NCI-H460 (cell line): Measurements from ENCODE around the gene RTL10. TPM values are rescaled to one million over a fixed set of nuclear protein-coding genes. Genes with fewer than 3 reads are reported as not detected.
A peak's percentile ranks its signal among the peaks of the same experiment; 100 is the strongest.

Experiments
- DNase-seq: peaks from one replicate; pipeline ENCODE4 v3.0.0-alpha.2; 2016; ENCODE audit warnings: low read depth; ENCODE audit errors: extremely low read depth
- polyA plus RNA-seq: library from polyadenylated mRNA; depleted of rRNA; stranded (reverse); fragments of >200 nt; gene quantifications from 2 replicates; pipeline ENCODE4 v1.2.3, GENCODE V29; 2014; cell fraction: nucleus; rRNA removed
- total RNA-seq: library from RNA; depleted of rRNA; stranded (reverse); fragments of >200 nt; shearing (Covaris generic); gene quantifications from 2 replicates; pipeline ENCODE4 v1.2.3, GENCODE V29; 2014; rRNA removed

The RTL10 gene
- 12.7 and 13.0 TPM in 2 replicates for total RNA-seq
- polyA plus RNA-seq: 29.4 and 36.6 TPM in 2 replicates

DNA sequence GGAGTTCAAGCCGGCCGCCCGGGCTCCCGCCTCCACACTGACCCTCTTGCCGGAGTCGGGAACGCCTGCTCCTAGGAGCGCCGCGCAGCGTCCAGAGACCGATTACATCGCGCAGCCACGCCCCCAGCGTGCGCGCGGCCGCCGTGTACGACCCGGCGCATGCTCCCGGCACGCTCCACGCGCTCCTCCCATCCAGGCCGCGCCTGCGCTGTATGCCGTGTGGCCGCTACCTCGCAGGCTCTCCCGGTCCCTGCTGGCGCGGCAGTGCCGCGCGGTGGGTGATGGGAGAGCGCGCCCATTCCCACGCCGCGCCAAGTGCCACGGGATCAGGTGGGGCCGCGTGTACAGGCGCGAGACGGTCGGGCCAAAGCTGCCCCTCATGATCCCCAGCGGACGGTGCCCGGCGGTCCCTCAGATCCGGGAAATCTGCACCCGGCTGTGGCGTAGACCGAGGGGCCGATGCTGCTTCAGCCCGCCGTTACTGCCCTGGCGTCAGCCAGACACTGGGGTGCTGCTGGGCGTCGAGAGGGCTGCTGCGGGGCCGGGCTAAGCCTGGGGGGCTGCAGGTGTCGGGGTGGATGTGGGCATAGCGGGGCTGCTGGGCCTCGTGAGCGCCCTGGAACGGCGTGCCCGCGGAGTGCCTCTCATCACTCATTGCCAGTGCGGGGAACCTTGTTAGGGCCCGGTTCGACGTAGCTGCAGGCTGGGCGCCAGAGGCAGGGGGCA is at the start of gene RTL10, which contains the start of gene GNB1L:
RTL10 (minus strand) TSS at position 97 of the 726 bp plus-strand sequence. CDS start 2,613 bp downstream, outside the sequence.
GNB1L (minus strand) TSS at position 97 of the 726 bp plus-strand sequence. CDS start 33,519 bp downstream, outside the sequence.
- DNase-seq: peak; percentile 91

GRCh38 chr22:19904174-19904856 is 49.6 kb upstream of the RTL10 start:
- DNase-seq: no peak

GRCh38 chr22:19903513-19903912 is 48.8 kb upstream of the RTL10 start:
- DNase-seq: no peak

GRCh38 chr22:19903031-19903430 is 48.4 kb upstream of the RTL10 start:
- DNase-seq: no peak

DNA sequence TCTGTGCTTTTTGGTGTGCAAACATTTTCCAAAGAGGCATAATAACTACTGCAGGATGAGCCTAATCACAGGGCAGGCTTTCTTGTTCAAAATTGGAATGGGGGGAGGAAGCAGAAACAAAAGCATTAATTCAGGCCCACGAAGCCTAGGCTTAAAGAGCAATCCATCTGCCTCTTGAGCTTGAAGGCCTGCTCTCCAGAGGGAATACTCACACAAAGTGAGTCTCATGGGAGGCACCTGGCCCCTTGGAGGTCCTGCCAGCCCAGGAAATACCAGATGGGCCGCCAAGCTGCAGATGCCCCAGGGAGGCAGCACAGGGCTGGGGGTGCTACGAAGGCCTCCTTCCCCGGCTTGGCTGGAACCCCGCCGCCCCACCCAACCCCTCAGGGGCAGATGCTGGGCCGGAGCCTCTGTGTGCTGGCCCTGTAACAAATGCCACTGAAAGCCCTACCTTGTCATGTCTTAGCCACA is 47.6 kb upstream of the RTL10 start:
- no peak for DNase-seq

DNA sequence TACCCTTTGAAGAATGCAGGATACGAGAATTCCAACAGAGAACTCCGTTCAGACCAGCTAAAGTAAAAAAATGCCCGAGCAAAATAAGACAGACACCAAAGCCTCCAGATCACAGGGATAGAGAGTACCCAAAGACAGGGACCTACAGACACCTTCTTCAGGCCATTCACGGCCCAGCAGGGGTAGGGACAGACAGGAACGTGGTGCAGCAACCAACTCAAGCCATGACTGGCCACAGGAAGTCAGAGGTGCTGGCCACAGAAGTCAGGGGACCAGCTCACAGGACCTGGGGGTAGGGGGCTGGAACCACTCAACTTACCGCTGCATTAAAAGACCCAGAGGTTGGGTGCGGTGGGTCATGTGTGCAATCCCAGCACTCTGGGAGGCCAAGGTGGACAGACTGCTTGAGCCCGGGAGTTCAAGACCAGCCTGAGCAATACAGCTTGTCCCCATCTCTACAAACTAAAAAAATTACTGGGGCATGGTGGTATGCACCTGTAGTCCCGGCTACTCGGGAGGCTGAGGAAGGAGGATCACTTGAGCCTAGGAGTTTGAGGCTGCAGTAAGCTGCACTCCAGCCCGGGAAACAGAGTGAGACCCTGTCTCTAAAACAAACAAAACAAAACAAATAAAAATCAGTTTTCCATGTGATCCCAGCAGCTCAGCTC is 47.0 kb upstream of the RTL10 start:
- DNase-seq: no peak

- no peak for DNase-seq
Observed at GRCh38 chr22:19900707-19901436, 46.2 kb upstream of the RTL10 start.

DNA sequence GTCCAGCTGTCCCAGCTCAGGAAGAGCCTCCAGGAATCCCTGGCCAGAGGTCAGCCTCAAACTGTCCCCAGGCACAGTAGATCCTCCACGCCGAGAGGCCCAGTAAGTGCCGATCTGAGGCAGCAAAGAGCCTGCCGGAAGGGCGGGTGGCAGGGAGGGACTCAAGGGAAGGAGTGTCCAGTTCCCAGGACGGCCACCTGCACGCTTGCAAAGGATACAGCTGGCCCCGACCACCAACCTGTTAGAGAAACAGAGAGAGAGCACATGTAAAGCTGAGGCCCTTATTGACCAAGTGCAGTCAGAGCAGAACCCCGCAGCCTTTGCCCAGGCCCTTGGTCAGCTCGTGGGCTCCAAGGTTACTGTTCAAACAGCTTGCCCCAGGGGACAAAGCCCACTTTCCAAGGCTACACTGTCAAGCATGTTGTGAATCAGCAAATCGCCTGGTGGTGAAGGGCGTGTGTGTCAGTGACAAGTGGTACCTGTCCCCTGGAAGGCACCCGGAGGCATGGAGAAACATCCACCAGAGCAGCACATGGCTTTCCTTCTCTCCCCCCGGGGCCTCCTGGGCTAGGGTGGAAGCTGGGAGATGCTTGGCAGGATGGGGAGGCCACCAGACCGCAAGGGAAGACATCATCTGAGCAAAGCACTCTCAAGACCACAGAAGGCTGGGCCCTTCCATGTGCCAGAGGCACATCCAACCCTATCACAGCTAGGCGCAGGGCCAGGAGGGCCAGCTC is 44.3 kb upstream of the RTL10 start:
- no peak for DNase-seq

- no peak for DNase-seq
Observed at GRCh38 chr22:19898145-19898544, 43.5 kb upstream of the RTL10 start.

DNA sequence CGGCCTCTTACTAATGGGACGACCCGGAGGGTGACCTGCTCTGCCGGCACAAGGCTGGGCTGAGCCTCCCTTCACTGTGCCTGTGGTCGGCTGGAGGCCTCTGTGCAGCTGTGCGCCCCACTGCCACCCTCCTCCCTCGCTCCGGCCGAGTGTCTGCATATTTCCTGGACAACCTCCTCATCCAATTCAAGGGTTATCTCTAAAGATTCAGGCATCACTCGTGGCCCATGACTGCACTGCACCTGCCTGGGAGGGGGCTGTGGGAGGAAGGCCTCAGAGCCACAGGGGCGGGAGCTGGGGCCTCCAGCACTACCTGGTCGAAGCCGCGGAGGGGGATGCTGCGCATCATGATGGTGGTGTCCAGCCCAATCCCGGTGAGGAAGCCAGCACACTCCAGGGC is 43.1 kb upstream of the RTL10 start:
- no peak for DNase-seq

GRCh38 chr22:19896665-19897355 is 42.1 kb upstream of the RTL10 start:
- no peak for DNase-seq

DNA sequence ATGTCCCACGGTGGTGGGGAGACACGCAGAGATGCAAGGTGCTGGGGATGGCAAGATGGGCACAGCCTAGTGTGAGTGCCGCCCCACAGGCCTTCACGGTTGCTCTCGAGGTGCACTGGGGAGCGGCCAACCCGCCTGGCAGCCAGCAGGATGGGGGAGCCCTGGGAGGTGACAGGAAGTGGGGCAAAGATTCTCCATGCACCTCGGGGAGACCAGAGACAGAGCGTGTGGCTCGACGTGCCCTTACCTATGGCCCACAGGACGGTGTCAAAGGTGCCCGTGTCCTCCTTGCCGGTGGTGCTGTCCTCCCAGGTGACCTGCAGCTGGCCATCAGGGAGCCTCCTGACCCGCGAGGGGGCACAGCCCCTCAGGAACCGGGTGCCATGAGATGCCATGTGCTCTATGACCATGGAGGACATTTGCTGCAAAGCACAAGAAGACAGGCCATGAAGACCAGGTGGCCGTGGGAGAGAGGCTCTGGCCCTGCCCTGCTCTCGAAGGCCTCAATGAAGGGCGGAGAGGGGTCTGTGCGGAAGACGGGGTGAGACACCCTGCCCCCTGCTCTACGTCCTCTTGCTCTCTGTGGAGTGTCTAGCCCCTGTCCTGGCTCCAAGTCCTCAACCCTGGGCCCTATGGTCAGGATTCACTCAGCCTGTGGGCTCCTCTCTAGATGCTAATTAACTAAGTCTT is 40.6 kb upstream of the RTL10 start:
- no peak for DNase-seq

GRCh38 chr22:19893363-19893762 is 38.7 kb upstream of the RTL10 start:
- no peak for DNase-seq

- no peak for DNase-seq
Observed at GRCh38 chr22:19892925-19893324, 38.3 kb upstream of the RTL10 start.

DNA sequence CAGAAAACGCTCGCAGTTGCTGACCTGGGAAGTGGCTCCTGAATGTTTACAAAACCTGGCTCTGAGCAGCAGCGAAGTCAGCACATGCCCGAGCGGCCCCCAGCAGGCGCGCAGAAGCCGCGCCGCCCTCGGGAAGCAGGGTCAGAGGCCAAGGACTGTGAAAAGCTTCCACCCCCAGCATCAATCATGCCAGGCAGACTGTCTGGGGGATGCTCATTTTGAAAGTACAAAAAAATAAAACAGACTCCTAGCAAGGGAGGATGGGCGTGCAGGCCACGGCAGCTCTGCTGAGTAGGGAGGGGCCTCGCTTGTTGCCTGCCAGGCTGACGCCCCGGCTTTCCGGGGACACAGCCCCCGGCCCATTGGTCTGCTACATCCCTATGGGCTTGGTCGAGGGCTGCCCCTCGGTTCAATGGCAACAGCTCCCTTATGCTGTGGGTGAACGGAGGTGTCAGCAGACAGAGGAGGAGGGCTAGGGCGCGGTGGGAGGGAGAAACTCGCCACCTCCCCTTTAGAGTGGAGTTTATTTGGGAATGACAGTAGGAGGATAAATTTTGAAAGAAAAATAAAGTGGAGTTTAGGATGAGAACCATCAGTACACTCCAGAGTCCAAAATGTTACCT is 37.7 kb upstream of the RTL10 start:
- no peak for DNase-seq

DNA sequence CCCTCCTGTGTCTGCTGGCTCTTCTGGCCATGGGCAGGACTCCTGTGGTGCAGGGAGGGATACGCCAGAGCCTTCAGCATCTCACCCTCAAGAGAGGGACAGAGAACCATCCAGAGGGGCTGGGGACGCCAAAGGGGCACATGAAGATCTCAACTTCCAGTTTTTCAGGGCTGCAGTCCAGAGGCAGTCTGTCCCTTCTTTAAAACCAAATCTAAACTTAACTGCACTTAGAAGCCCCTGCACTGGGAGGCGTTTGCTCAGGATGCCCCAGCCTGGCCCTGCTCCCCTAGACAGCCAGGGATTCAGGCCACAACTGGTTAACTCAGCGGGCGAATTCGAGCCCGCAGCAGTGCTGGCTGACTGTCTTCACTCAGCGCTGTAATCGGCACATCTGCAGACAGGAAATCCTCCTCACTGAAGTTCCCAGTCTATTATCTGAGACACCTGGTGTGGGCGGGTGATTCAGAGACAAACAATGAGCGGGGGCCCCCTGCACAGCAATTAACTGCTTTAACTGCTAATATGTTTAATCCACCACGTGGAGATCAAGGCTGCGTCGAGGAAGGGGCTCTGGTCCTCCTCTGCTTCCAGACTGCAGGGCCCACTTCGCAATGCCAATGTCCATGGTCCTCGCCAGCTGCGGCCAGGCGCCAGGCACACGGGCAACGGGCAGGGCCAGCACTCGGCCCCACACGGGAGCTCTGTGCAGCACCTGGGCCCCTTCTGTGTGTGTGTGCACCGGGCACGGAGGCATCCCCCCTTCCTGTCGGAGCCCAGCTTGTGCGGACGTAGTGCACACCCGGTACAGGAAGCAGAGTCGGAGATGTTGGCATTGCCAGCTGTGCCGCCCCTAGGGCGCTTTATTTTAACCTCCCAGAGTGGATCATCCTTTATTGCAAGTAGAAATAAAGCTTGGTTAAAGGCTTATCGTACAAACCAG is 36.9 kb upstream of the RTL10 start:
- no peak for DNase-seq
